Measurements from ENCODE around the gene DDA1.

The DDA1 gene

DNA sequence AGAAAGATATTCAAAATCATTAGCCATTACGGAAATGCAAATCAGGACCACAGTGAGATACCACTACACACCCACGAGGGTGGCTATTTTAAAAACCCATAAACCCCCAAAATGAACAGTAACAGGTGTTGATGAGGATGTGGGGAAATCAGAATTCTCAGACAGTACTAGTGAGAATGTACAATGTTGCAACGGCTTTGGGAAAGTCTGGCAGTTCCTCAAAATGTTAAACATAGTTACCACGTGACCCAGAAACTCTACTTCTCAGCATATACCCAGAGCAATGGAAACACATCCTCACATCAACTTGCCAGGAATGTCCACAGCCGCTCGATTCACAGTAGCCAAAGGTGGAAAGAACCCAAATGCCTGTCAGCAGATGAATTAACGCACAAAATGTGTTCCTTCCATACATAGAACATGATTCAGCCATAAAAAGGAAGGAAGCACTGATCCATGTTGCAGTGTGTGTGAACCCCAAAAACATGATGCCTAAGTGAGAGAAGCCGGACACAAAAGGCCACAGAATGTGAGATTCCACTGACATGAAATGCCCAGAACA is 60.7 kb downstream of the DDA1 start:
- FAIRE-seq: peak; percentile 90

More for the DNA sequence above, 60.7 kb downstream of the DDA1 start:
- no peak for DNase-seq (ENCODE audit: extremely low spot score, insufficient read length, low read depth)
